ENCODE measurements around the gene NPPC.

Gene NPPC

DNA sequence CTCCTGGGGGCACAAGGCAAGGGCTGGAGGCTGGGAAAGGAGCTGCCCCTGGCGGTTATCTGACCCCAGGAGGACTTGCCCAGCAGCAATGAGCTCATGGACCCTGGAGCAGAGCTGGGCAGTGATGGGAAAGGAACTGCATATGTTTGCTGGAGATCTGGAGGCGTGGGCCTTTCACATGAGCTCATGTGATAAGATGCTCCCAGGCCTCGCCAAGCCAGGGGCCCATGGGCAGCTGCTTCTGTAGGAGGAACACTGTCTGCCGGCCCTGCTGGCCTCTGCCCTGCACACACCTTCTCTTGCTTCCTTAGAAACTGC is 9.0 kb upstream of the NPPC start:
- no peak for DNase-seq (ENCODE audit: low read depth)

DNA sequence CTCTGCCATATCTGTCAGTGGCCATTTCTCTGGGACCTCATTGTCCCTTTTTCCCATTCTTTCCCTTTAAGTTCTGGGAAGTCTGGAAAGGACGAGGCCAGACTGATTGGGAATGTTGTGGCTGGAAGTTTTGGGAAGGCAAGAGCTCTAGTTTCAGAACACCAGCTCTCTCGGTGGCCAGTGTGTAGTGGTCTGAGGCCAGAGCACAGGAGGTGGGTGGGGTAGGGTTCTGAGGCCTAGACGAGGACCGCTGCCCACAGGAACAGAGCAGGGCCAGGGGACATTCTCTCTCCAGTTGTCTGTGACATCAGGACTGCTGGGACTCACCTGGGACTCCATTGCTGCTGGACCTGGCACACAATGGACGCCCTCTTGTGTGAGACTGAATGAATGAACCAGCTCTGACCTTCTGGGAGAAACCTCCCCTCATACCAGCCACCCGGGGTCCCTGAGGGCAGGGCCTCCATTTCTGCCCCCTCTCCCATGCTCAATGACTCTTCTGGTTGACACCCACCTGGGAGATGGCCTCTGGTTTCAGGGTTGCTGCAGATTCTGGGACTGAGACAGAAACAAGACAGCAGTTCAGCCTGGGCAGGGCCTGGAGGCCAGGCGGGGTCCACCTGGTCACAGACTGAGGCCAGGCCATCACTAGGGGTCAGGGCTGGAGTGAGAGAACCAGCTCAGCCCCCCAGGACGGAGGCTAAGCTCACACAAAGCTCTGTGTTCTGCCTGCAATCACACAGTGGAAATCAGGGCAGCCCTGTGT is 8.4 kb upstream of the NPPC start:
- no peak for DNase-seq (ENCODE audit: low read depth)

DNA sequence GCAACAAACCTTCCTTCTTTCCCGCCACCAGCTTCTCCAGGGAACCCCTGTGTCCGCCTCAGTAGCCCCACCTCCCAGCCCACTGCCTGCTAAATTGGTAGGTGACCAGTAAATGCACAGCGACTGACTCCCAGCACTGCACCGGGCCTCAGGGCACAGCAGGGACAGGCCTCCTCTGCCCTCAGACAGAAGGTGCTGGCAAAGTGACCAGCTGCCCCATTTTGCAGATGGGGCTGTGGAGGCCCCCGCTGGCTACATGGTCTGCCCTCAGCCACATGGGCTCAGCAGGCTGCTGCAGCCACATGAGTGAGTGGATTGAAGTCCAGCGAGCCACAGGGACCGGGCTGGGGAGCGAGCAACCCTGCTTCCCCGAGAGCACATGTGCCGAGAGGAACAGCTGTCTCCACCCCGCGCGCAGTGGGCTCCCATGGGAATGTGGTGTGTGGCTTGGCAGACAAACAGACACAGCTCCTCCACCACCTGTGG is 7.8 kb upstream of the NPPC start:
- DNase-seq (ENCODE audit: low read depth): no peak

DNA sequence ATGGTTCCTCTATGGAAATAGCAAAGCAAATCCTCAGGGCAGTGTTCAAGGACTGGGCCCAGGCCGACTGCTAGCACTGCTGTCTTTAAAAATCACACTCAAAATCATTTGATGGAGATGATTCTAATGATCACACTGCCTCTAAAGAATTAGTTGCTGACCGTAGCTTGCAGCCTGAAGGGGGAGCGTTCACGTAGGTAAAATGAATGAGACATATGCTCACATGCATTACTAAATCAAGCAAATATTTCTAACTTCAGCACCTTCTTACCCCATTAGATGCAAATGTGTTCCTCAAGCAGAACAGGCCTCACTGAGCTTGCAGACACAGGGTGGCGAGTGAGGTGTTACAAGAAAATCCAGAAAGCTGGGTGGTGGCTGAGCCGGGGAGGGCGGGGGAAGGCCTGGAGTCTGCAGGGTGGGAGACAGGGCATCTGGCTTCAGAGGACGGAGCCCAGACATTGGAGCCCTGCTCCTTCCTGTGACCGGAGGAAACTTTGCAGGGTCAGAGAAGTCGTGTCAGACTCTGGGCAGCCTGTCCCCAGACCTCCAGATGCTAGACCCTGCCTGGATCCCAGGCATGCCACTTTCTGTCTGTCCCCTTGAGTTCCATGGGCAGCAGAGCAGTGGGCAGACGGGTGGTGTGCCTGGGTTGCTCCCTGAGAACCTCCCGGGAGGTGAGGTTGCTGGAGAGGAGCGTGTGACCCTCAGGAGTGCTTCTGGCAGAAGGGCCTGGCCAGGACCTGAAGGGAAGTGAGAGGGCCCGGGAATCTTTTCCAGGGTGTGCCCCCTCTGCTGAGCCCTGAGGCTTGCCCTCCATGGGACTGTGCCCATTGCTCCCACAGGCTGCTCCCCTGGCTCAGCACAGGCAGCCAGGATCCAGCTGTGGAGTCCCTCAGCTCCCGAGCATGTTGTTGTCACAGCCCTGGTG is 7.1 kb upstream of the NPPC start:
- DNase-seq (ENCODE audit: low read depth): no peak

DNA sequence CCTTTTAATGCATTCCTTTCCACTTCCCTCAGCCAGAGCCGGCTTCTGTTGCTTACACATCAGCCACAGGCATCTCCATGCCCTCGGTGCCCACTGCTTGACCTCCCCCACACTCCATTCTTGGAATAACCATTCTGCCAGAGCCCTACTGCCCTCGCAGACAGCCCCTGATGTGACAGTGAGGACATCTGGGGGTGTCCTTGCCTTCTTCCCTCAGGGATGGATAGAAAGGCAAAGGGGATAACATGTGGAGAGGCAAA is 6.4 kb upstream of the NPPC start:
- no peak for DNase-seq (ENCODE audit: low read depth)

DNA sequence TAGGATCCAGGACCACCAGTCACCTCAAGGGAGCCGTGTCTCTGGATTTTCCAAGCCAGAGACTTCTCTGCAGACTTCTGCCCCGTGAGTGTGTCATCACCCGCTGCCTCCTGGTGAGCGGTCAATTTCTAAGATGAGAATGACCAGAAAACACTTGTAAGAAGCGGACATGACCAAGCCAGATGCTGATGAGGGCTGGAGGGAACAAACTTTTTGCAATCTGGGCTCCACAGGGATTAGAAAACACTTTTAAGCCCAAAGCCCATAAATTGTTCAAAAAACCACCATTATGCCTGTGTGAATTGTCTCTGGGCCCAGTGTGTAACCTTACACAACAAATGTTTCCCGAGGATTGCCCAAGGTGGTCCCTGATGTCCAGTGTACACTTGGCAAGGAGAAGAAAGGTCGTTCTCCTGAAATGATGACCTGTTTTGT is 5.3 kb upstream of the NPPC start:
- no peak for DNase-seq (ENCODE audit: low read depth)

DNA sequence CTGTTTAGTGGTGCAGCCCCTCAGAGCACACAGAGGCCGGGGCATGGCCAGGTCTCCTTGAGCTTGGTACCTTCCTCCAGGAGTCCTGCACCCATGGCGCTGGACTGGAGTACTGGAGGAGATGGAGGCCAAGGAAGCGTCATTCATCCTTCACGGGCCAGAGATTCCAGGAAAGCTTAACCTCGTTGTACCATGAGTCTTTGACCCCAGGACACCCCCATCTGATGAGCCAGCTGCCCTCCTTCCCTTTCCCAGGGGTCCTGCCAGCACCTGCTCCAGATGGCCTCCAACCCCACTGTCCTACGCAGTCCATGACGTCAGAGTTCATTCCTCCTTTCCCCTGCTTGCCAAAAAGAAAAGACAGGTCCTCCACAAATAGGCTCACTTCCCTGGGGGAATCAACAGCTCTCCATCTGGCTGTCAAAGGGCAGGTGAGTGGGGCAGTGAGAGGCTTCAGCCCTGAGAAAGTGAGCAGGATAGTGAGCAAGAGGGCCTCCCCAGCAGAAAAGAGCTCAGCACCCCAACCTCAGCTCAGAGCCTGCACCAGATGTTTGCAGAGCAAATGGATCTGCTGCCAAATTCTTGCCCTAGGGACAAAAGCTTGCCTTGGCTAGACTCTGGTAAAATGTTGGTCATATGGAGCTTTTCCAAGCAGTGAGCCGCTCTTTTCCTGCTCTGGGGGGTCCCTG is 4.5 kb upstream of the NPPC start:
- DNase-seq (ENCODE audit: low read depth): no peak

DNA sequence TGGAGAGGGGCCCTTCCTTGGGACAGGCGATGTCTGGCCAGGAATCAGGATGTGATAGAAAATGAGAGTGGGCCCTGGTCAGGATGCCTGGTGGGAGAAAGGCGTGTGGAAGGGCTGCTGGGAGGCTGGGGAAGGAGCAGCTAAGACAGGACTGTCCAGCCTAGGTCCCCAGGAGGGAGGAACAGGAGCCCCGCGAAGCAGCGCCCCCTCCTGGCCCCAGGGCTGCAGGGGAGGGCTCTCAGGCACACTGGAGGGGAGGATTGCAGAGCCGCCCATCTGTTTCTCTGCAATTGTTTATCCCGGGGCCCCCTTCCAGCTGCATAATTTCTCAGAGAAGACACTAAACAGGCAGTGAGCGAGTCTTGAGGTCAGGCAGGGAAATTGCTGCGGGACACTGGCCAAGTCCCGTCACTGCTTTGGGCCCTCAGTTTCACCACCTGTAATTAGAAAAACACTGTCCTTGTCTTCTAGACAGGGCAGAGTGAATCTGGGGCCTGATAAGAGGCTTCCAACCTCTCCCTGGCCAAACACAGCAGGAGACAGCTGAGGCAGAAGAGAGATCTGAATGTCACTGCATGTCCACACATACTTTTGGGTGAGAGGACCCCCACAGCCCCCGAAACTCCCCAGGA is 3.9 kb upstream of the NPPC start:
- DNase-seq (ENCODE audit: low read depth): no peak

DNA sequence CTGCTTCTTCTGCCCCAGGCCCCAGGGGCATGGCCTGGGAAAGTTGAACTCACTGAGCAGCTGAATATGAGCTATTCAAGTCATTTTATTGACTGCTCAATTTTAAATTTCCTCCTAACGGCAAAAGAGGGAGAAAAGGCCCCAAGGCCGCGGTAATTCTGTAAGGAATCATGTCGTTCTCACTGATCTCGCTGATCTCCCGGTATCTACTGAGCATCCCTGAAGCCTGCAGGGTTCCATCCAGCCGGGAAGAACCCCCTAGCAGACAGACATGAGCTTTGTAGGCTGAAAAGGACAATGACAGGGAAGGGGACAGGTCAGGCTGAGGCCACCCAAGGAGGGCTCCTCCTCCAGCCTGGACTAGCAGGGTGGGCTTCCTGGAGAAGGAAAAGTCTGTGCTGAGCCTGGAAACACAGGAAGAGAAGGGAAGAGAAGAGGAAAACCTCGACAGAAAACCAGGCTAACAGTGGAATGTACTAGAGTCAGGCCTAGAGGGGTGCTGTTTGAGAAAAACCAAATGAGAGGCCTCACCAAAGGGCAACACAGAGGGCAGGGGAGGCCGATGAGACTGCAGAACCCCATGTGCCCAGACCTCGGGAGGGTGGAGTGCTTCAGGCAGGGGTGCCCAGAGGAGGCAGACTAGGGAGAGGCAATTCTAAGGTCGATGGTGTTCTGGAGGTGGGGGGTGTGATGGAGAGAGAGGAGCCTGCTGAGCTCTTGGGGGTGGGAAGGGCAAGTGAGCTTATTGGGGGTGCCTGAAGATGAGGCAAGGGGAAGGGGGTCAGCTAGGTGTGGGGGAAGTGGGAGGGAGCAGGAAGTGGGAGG is 2.9 kb upstream of the NPPC start:
- no peak for DNase-seq (ENCODE audit: low read depth)

DNA sequence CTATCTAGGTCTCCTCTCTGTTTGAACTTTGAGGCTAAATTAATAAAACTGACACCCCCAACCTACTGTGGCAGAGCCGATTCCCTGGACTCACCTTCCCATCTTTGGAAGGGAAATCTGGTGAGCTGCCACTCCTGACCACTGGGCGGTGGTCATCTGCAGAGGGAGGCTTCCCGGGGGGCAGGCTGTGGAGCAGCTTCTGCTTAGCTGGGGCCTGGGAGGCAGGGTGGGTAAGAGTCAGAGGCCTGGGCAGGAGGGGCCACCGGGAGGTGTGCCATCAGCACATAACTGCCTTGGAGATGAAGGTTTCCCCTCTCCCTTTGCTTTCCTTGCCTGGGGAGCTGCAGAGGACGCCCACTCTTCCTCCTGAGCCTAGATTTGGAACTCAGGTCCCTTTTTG is 2.3 kb upstream of the NPPC start:
- DNase-seq (ENCODE audit: low read depth): no peak

DNA sequence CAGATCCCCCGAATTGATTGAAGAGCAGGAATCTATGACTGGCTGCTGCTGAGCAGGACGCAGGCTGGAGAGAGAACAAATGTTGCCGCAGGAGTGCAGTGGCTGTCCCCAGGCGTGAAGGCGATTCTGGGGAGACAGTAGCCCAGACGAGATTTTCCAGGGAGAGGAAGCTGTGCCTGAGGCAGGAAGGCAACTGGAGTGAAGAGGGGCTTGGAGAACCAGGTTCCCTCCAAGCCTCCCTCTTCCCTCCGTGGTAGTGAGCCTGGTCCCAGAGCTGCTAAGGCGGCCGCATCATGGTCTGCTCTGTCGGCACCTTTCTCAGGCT is 1.3 kb upstream of the NPPC start:
- DNase-seq (ENCODE audit: low read depth): no peak

DNA sequence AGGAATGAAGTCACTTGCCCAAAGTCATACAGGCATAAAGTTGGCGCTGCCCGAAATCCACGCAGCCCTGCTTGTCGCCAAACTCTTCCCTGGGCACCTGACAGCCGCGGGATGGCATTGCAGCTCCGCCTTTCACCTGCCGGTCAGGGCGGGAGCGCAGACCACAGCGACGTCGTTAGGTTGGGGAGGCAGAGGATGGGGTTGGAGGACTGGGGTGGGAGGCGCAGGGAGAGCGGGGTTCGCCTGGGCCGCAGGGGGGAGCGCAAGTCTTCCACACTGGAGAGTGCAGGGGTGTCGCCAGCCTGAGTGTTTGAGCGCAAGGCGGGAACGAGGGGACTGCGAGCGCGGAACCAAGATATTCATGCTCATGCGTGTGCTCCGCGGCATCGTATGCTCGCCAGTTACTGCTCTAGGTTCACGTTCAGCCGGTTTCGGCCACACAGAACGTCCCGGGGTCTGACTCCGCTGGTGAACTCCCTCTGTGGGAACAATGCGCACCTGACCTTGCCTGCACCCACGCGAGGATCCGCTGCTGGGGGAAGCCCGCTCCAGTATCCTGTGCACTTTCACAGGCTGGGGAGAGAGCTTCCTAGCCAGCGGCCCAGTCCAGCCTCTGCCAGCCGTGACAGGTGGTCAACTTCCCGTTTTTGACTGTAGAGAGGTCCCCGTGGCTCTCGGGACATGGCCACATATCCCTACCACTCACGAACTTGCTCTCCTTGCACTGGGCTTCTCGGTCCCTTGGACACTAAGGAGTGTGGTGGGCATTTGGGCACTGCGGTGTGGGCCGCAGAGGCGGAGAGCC is 767 bp upstream of the NPPC start:
- no peak for DNase-seq (ENCODE audit: low read depth)

DNA sequence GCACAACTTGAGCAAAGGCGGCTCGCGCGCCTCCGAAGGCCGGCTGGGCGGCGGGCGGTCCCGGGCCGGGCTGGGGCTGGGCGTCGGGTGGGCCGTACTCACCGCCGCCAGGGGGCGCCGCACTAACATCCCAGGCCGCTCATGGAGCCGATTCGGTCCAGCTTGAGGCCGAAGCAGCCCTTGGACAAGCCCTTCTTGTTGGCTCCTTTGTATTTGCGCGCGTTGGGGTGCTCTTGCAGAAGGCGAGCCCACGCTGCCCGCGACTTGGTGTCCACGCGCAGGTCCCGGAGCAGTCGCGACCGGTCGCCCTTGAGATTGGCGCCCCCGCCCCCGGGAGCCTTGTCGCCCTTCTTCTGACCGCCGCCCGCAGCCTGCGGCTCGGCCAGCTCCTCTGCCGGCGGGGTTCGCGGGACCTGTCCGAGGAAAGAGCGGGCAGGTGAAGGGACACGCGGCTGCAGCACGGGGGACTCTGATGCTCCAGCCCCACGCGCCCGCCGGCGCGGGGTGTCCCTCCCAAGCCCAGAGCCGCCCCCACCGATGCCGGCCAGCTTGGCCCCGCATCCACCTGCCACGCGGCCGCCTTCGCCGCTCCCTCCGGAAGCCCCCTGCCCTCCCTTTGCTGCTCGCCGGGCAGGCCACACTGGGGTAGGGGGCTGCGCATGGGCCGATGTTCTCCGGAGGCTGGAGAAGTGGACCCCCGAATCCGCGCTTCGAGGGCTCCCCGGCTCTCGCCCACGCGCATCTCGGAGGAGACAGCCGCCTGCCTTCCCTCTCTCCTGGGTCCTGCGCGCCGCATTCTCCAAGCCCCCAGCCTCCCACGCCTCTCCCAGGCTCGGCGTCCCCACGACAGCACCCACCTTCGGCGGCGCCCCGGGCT is 655 bp downstream of the NPPC start:
- DNase-seq (ENCODE audit: low read depth): peak; percentile 83

DNA sequence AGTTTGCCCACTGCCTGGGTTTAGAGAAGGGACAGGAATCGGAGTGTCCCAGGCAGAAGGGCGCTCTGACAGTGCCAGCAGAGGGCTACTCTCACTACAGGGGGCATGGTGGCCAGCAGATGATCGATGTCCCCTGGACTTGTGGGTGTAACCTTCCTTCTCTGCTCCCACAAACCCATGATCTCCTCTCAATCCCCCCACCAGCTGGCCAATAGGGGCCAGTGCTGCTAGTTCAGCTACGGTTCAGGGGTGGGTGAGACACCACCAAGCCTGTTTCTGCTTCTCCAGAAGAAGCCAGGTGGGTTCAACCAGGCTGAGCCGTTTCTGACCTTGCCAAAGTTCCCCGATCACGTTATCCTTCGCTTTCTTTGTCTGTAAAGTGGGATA is 1.3 kb downstream of the NPPC start:
- no peak for DNase-seq (ENCODE audit: low read depth)

DNA sequence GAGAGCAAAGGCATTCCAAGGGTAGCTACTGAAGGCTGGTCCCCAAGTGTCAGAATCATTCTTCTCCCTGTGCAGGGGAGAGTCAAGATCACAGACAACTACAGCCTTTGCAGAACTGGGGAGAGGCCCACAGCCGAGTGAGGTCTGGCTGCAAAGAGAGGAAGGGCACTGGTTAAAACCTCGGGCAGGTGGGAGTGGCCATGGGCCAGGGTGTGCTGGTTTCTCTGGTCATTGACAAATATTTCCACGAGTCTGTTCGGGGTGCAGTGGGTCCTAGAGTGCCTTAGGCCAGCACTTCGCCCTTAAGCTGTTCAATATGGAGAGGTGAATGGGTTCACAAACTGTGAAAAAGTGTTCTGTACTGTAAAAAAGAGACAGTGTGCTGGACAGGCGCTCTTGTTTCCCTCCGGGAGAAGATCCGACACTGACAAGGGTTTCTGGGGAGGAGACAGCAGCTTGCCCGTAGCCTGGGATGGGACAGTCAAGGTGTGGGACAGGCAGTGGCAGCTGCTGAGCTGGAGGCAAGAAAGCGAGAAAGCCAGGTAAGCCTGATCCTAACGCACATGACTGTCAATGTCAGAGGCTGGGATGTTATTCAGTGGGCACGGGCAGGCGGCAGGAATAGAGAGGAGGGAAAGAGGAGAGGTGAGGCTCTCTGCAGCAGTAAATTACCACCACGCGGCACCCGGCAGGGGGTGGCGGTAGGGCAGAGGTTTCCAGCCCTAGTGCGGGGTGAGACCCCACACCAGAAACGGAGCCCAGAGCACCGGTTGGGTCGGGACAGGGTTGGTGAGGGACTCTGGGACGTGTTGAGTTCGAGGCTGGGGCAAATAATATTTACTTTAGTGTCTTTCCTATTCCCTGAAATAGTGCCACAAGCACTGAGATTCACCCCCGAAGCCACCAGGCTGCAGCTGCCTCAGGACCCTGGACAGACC is 2.0 kb downstream of the NPPC start:
- no peak for DNase-seq (ENCODE audit: low read depth)

DNA sequence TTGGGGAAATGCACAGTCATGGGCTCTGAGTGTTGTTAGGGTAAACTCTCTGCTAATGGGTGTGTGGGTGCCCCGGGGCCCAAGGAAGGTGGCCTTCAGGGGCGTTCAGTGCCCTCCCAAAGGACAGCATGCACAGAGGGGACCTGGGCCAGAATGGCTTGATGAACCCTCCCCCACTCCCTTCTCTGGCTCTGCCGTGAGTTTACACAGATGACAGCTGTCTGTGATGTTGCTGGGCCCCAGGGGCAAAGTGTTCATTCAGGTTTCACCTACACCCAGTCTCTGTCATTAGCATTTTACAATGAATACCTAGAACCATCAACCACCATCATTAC is 3.2 kb downstream of the NPPC start:
- no peak for DNase-seq (ENCODE audit: low read depth)

DNA sequence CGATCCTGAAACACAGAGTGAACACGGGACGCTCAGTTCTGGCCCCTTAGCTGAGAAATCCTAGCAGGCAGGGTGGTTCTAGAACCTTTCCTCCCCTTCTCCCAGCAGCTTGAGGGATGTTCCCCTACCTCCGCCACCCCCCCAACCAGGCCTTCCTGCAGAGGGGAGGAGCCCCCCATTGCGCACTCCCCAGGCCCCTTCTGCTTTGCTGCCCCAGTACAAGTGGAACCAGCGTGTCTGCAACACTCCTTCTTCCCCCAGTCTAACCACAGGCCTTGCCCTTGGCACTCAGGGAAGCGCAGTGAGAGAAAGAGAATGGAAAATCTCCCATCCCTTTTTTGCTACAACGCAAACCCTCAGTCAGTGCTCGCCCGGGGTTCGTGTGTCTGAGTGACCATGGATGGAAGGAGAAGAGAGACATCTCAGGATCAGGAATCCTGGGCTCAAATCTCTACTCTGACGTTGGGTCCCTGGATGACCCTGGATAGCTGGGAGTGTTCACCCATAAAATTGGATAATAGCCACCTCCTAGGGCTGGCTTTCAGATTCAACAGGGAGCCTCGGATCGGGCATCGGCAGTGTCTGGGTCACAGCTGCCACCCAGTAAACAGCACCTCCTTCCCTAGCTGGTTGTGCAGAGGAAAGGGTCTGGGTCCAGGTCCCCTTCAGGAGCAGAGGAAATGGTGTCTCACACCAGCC is 3.7 kb downstream of the NPPC start:
- DNase-seq (ENCODE audit: low read depth): no peak

DNA sequence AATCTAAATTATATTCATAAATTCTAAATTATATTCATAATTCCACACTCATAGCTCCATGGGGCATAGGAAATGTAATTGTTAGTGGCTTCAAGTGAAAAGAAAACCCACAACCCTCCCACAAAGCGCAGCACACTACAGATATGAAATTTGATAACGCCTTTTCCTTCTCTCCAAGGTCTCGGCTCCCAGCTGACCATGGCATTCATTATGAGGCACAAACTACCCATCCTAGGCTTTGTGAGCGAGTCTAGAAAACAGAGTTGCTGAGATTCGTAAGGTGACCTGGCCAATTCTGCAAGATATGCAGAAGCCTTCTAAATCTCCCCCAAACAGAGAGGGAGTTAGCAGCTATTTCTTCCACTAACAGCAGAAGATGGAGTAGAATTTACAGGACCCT is 5.4 kb downstream of the NPPC start:
- no peak for DNase-seq (ENCODE audit: low read depth)
